Cardiac muscle cell (in vitro differentiated cells and primary cell): ENCODE results near the gene TAF5L. TPM values are rescaled to one million over a fixed set of nuclear protein-coding genes. Genes with fewer than 3 reads are reported as not detected.
A peak's percentile ranks its signal among the peaks of the same experiment; 100 is the strongest.

Experiments
- DNase-seq, 2 donors: peaks; one replicate each; pipeline versions ENCODE4 v3.0.0 to v3.0.0-alpha.2; 2010 to 2017; ENCODE audit warnings: low read depth in 1 of 2, low spot score in 1 of 2
- H3K27ac ChIP-seq: fragments of 200-600 bp; sonication (generic); 2 replicates; pipeline ENCODE4 v1.5.1; 2016
- H3K27me3 ChIP-seq: fragments of 200-600 bp; sonication (generic); 2 replicates; pipeline ENCODE4 v1.6.0; 2016; ENCODE audit warnings: control low read depth
- H3K36me3 ChIP-seq: fragments of 200-600 bp; sonication (generic); 2 replicates; pipeline ENCODE4 v1.5.1; 2016; ENCODE audit warnings: control low read depth
- H3K4me1 ChIP-seq: fragments of 200-600 bp; sonication (generic); 2 replicates; pipeline ENCODE4 v1.8.1; 2017; ENCODE audit warnings: low read depth, mild to moderate bottlenecking, mixed run types
- H3K4me3 ChIP-seq: fragments of 200-600 bp; sonication (generic); 2 replicates; pipeline ENCODE4 v1.5.1; 2016; ENCODE audit warnings: mild to moderate bottlenecking
- H3K9me3 ChIP-seq: fragments of 200-600 bp; sonication (generic); 2 replicates; pipeline ENCODE4 v1.5.1; 2017; ENCODE audit warnings: low read depth, mild to moderate bottlenecking, control low read depth
- polyA plus RNA-seq: library from polyadenylated mRNA; unstranded; fragments of >200 nt; fragmentation: Nextera tagmentation; extraction: Ambion mirVana; gene quantifications from 2 replicates; pipeline ENCODE4 v1.2.1, GENCODE V29; 2016
- total RNA-seq: library from RNA; depleted of rRNA; stranded (reverse); fragments of >200 nt; gene quantifications from 2 replicates; pipeline ENCODE4 v1.2.3, GENCODE V29; 2016
- TF ChIP-seq, protein P1 (sequence below): IDR thresholded peaks from 2 replicates; pipeline ENCODE4 v1.5.1; 2012; ENCODE audit warnings: low read depth, mild to moderate bottlenecking, low read length

TAF5L gene
- total and polyA plus RNA-seq, 2 experiments from 2014 or later = 2.5 to 9.6 TPM

GRCh38 chr1:229631148-229631547, 5.2 kb upstream of the TAF5L start:
- TF ChIP-seq, protein P1, sequence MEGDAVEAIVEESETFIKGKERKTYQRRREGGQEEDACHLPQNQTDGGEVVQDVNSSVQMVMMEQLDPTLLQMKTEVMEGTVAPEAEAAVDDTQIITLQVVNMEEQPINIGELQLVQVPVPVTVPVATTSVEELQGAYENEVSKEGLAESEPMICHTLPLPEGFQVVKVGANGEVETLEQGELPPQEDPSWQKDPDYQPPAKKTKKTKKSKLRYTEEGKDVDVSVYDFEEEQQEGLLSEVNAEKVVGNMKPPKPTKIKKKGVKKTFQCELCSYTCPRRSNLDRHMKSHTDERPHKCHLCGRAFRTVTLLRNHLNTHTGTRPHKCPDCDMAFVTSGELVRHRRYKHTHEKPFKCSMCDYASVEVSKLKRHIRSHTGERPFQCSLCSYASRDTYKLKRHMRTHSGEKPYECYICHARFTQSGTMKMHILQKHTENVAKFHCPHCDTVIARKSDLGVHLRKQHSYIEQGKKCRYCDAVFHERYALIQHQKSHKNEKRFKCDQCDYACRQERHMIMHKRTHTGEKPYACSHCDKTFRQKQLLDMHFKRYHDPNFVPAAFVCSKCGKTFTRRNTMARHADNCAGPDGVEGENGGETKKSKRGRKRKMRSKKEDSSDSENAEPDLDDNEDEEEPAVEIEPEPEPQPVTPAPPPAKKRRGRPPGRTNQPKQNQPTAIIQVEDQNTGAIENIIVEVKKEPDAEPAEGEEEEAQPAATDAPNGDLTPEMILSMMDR = no peak
- H3K27me3 ChIP-seq = no peaks in the 10 kb centered on the region
- DNase-seq = no peak
- H3K4me3 ChIP-seq = no peak overlapping the region
- no peaks in the 10 kb centered on the region for H3K9me3 ChIP-seq
- no peak overlapping the region for H3K27ac ChIP-seq
- H3K4me1 ChIP-seq = peaks cover 11% of the 10 kb centered on the region
- H3K36me3 ChIP-seq = peaks cover 7% of the 10 kb centered on the region

GRCh38 chr1:229629261-229629660, 3.3 kb upstream of the TAF5L start:
- DNase-seq = peak in 1 of 2 donors; percentile 5
- Histone ChIP-seq H3K4me3 (no peak overlapping the region), H3K9me3 (no peaks in the 10 kb centered on the region), H3K27me3 (no peaks in the 10 kb centered on the region), H3K27ac (no peak overlapping the region), H3K4me1 (peaks cover 17% of the 10 kb centered on the region), H3K36me3 (peaks cover 3% of the 10 kb centered on the region)
- TF ChIP-seq, protein P1 = no peak

- TF ChIP-seq, protein P1 = no peak
- H3K36me3 ChIP-seq = no peaks in the 10 kb centered on the region
- peaks cover 17% of the 10 kb centered on the region for H3K4me1 ChIP-seq
- peak overlapping the region; percentile 95 for H3K4me3 ChIP-seq
- DNase-seq = no peak
- H3K9me3 ChIP-seq = no peaks in the 10 kb centered on the region
- H3K27me3 ChIP-seq = no peaks in the 10 kb centered on the region
- H3K27ac ChIP-seq = no peak overlapping the region
Observed at GRCh38 chr1:229627003-229627402, 1.1 kb upstream of the TAF5L start.

- peak overlapping the region; percentile 92 for H3K27ac ChIP-seq
- peak; percentile 49 to 69 for DNase-seq
- no peaks in the 10 kb centered on the region for H3K27me3 ChIP-seq
- H3K4me3 ChIP-seq = peak overlapping the region; percentile 95
- no peaks in the 10 kb centered on the region for H3K9me3 ChIP-seq
- TF ChIP-seq, protein P1 = no peak
- H3K36me3 ChIP-seq = no peaks in the 10 kb centered on the region
- peaks cover 17% of the 10 kb centered on the region for H3K4me1 ChIP-seq
Observed at GRCh38 chr1:229625071-229625914, 629 bp downstream of the TAF5L start.

GRCh38 chr1:229624521-229625070, 1.3 kb downstream of the TAF5L start:
- TF ChIP-seq, protein P1 = no peak
- no peaks in the 10 kb centered on the region for H3K36me3 ChIP-seq
- no peak overlapping the region for H3K27ac ChIP-seq
- H3K27me3 ChIP-seq = no peaks in the 10 kb centered on the region
- peak overlapping the region; percentile 95 for H3K4me3 ChIP-seq
- no peak for DNase-seq
- peaks cover 17% of the 10 kb centered on the region for H3K4me1 ChIP-seq
- no peaks in the 10 kb centered on the region for H3K9me3 ChIP-seq
